ENCODE results near the gene FCRLB. TPM values are rescaled to one million over a fixed set of nuclear protein-coding genes. Genes with fewer than 3 reads are reported as not detected.
A peak's percentile ranks its signal among the peaks of the same experiment; 100 is the strongest.

Gene FCRLB
- total RNA-seq, 4 donors from 2014 or later: 0.40 to 0.57 TPM; not detected in 2

GRCh38 chr1:161739865-161740566 lies 18.7 kb downstream of the FCRLB start:
- no peak for TF ChIP-seq POLR2A (IDR thresholded peaks at IDR 0.05)
- TF ChIP-seq CTCF (IDR thresholded peaks at IDR 0.05): no peak
- H3K4me3 ChIP-seq: no peak overlapping the region
- peak overlapping the region; percentile 63 to 79 (median 72) for H3K27ac ChIP-seq
- DNase-seq: peak in 2 of 3 donors; percentile 75 to 85
- no peaks in the 10 kb centered on the region for H3K9me3 ChIP-seq
- H3K27me3 ChIP-seq: no peaks in the 10 kb centered on the region
- H3K4me1 ChIP-seq: peaks cover 0 to 6% (median 2%) of the 10 kb centered on the region in 4 donors
- H3K36me3 ChIP-seq: no peaks in the 10 kb centered on the region

GRCh38 chr1:161740921-161741320 lies 19.6 kb downstream of the FCRLB start:
- no peak overlapping the region for H3K4me3 ChIP-seq
- H3K4me1 ChIP-seq: peaks cover 0 to 6% (median 2%) of the 10 kb centered on the region in 4 donors
- no peaks in the 10 kb centered on the region for H3K36me3 ChIP-seq
- DNase-seq: no peak
- peak overlapping the region in 2 of 4 donors; percentile 79 for H3K27ac ChIP-seq
- no peaks in the 10 kb centered on the region for H3K27me3 ChIP-seq
- TF ChIP-seq POLR2A (IDR thresholded peaks at IDR 0.05): no peak
- no peak for TF ChIP-seq CTCF (IDR thresholded peaks at IDR 0.05)
- H3K9me3 ChIP-seq: no peaks in the 10 kb centered on the region

GRCh38 chr1:161743231-161743630 lies 21.9 kb downstream of the FCRLB start:
- Histone ChIP-seq H3K4me1 (peaks cover 0 to 6% (median 2%) of the 10 kb centered on the region in 4 donors), H3K27ac (no peak overlapping the region), H3K4me3 (no peak overlapping the region), H3K27me3 (no peaks in the 10 kb centered on the region), H3K36me3 (no peaks in the 10 kb centered on the region), H3K9me3 (no peaks in the 10 kb centered on the region)
- DNase-seq: no peak
- TF ChIP-seq CTCF (IDR thresholded peaks at IDR 0.05): no peak
- no peak for TF ChIP-seq POLR2A (IDR thresholded peaks at IDR 0.05)

- DNase-seq: no peak
- H3K4me3 ChIP-seq: no peak overlapping the region
- TF ChIP-seq CTCF (IDR thresholded peaks at IDR 0.05) (no peak), POLR2A (IDR thresholded peaks at IDR 0.05) (no peak)
- H3K27ac ChIP-seq: no peak overlapping the region
- peaks cover 4 to 11% (median 4%) of the 10 kb centered on the region in 4 donors for H3K4me1 ChIP-seq
- no peaks in the 10 kb centered on the region for H3K27me3 ChIP-seq
- H3K9me3 ChIP-seq: no peaks in the 10 kb centered on the region
- H3K36me3 ChIP-seq: peaks cover 0 to 15% (median 0%) of the 10 kb centered on the region in 3 donors
Measured at GRCh38 chr1:161747801-161748200, 26.5 kb downstream of the FCRLB start.

GRCh38 chr1:161749509-161750407 lies 28.4 kb downstream of the FCRLB start, which contains the start of gene DUSP12:
Gene DUSP12 (plus strand): TSS chr1:161749786. CDS start chr1:161749802, 16 bp downstream.
- Histone ChIP-seq H3K27ac (peak within 1 kb of the TSS; percentile 68 to 88 (median 86)), H3K36me3 (peaks cover 0 to 34% (median 0%) of the 10 kb centered on the region in 3 donors), H3K4me1 (peaks cover 4 to 11% (median 4%) of the 10 kb centered on the region in 4 donors), H3K4me3 (peak within 1 kb of the TSS; percentile 73 to 84 (median 80)), H3K9me3 (no peaks in the 10 kb centered on the region), H3K27me3 (no peaks in the 10 kb centered on the region)
- peak; percentile 90 to 96 (median 91) for DNase-seq
- TF ChIP-seq POLR2A (IDR thresholded peaks at IDR 0.05) (peak in 1 of 2 donors; percentile 20), CTCF (IDR thresholded peaks at IDR 0.05) (peak in 2 of 6 experiments; percentile 3 to 5)
